ENCODE results near the gene ARHGAP5.

DNA sequence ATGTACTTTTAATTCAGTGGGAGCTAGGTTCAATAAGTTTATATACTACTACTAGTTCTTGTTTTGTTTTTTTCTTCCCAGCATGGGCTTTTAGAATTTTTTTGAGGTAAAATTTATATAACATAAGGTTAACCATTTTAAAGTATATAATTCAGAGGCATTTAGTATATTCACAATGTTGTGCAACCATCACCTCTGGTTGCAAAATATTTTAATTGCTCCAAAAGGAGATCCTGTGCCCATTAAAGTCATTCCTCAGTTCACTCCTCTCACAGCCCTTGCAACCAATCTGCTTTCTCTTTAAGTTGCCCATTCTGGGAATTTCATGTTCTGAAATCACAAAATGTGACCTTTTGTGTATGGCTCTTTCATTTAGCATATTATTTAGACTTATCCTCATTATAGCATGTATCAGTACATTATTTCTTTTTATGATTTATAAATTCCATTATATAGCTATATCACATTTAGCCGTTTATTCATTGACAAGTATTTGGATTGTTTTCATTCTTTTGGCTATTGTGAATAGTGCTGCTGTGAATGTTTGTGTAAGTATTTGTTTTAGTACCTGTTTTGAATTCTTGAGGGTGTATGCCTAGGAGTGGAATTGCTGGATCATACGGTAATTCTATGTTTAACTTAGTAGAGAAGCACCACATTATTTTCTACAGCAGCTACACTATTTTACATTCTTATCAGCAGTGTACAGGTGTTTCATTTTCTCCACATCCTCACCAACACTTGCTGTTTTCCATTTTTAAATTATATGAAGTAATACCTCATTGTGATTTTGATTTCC, 59.1 kb downstream of the ARHGAP5 start:
- no peak for TF ChIP-seq CTCF (IDR thresholded peaks at IDR 0.05; ENCODE audit: low read depth, low read length, poor library complexity, severe bottlenecking)
- no peak for TF ChIP-seq EZH2phosphoT487 (IDR thresholded peaks at IDR 0.05; ENCODE audit: borderline replicate concordance, low read length)

Data from DOHH2 (cell line).